HG03342 (cell line): ENCODE measurements around the gene CAPS.

Source experiments
- ATAC-seq: cut with Tn5 transposase; IDR thresholded peaks from one replicate; pipeline ENCODE4 v1.9.1; 2021; ENCODE audit warnings: mild to moderate bottlenecking, moderate library complexity; ENCODE audit not compliant: unreplicated experiment

Gene CAPS

DNA sequence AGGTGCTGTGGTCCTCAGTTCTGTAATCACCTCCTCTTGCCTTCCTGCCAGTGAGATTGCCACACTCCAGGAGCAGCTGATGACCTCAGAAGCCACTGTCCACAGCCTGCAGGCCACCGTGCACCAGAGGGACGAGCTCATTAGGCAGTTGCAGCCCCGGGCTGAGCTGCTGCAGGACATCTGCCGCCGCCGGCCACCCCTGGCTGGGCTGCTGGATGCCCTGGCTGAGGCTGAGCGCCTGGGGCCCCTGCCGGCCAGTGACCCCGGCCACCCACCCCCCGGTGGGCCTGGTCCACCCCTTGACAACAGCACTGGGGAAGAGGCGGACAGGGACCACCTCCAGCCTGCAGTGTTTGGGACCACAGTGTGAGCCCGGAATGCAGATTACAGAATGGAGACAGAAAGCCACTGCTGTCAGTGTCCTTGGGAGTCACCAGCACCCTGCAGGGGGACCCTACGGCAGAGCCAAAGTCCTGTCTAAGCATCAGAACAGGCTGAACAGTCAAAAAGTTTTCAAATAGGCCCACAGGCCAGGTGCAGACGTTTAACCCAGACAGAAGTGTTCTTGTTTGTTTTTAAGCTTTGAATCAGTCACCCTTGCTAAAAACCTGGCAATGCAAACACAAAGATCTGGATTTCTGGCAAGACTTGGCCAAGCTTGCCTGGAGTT lies 5.1 kb upstream of the CAPS start:
- no peak for ATAC-seq

DNA sequence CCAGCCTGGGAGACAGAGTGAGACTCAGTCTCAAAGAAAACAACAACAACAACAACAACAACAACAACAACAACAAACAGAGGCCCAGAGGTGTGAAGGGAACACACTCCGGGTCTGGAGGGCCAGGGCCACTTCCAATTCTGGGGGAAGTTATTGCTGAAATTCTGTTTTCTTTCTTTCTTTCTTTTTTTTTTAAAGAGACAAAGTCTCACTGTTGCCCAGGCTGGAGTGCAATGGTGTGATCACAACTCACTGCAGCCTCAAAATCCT lies 3.5 kb upstream of the CAPS start:
- ATAC-seq = no peak

DNA sequence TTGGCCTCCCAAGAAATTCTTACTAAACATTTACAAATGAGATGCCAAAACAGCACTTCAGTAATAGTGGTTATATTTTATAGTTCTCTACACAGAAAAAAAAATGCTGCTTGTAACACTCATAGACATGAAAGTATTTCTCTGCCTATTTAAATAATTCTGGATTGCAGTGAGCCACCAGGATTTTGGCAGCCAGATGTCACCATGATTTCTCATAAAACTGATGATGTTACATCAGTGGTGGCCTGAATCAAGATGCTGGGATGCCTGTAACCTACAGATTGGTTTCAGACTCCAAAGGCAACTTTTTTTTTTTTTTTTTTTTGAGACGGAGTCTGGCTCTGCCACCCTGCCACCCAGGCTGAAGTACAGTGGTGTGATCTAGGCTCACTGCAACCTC lies 2.7 kb upstream of the CAPS start:
- ATAC-seq = no peak

DNA sequence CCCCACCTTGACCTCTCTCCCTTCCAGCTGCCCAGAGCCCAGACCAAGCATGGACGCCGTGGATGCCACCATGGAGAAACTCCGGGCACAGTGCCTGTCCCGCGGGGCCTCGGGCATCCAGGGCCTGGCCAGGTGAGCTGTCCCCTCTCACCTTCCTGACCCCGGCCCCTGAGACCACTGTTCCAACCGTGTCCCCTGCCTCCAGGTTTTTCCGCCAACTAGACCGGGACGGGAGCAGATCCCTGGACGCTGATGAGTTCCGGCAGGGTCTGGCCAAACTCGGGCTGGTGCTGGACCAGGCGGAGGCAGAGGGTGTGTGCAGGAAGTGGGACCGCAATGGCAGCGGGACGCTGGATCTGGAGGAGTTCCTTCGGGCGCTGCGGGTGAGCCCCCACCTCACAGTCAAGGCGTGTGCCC lies 312 bp downstream of the CAPS start:
- ATAC-seq = no peak

DNA sequence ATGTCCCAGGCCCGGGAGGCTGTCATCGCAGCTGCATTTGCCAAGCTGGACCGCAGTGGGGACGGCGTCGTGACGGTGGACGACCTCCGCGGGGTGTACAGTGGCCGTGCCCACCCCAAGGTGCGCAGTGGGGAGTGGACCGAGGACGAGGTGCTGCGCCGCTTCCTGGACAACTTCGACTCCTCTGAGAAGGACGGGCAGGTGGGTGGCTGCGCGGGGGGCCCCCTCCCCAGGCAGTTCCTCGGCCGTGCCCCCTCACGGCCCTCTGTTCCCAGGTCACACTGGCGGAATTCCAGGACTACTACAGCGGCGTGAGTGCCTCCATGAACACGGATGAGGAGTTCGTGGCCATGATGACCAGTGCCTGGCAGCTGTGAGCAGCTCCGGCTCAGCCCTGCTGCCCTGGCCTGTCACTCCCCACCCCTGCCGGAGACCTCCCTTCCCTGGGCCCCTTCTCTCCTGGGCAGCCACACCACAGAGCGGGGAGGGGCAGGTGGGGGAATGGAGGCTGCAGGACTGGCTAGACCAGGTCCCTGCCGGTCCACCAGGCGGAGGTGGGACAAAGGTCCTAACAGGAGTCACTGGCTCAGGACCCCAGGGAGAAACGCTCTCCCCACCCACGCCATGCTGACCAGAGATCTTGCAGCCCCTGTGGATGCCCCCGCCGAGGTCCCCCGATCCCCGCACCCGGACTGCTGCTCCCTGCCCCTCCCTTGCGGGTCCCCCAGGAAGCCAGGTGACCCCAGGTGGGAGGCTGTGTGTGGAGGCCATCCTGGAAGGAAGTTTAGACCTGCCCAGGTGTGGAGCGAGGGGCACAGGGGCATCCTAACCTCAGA lies 1.1 kb downstream of the CAPS start:
- ATAC-seq = no peak

DNA sequence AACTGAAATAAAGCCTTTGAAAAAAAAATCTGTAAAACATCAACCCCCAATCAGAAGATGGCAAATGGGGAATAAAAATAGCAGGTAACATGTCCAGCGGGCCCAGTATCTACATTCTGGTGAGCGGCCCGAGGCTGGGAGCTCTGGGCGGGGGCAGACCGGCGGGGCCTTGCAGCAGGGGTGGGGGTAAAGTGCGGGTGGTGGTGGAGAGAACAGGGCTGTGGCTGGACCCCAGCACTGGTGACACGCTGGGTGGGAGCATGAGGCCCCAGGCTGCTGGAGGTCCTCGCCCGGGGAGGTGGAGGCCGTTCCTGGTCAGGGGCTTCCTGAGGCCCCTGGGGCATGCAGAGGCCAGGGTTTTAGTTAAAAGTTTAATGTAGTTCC lies 1.7 kb downstream of the CAPS start:
- no peak for ATAC-seq

DNA sequence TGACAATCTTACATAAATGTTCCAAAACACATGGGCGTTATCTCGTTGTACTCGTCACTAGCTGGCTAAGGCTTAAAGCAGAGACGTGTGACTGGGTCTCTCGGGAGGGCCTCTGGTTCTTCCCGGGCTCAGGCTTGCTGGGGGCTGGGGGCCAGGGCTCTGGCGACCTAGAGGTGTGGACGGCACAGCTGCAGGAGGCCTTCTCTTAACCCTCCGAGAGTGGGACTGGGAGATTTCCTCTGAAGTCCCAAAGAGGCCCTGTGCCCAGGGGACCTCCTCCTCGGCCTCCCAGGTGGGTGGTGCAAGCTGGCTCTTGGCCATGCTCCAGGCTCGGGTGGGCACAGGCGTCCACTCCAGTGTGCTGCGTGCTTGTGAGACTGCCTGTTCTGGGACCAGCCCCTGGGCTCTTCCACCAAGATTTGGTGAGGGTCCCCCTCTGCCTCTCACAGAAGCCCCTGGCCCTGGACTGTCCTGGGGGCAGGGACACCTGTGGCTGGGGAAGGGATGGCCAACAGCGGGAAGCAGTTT lies 2.2 kb downstream of the CAPS start:
- ATAC-seq = no peak

DNA sequence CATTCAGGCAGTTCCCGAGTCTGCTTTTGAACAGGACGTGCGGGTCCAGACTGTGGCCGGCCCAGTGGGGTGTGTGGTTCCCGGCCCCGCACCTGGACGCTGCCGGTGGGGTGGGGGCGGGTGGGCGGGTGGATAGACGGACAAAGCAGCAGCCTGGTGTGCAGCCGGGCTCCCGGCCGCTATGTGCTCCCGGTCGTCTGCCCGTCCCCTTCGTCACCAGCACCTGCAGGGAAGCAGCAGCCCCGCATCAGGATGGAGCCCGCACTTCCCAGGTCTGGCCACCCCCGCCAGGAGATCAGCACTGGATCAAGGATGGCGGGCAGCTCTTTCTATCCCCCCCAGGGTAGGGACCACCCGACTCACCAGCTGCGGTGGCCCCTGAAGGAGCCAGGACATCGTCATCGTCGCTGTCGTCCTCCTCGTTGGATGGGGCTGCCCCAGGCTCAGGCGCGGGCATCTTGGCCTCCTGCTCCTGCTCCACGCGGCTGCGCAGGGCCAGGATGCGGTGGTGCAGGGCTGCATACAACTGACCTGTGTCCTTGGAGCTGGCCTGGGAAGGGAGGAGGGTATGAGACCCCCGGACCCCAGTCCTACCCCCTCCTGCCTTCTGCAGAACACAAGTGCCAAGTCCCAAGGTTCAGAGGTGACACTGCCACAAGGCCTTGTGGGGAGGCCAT lies 3.5 kb downstream of the CAPS start:
- no peak for ATAC-seq

DNA sequence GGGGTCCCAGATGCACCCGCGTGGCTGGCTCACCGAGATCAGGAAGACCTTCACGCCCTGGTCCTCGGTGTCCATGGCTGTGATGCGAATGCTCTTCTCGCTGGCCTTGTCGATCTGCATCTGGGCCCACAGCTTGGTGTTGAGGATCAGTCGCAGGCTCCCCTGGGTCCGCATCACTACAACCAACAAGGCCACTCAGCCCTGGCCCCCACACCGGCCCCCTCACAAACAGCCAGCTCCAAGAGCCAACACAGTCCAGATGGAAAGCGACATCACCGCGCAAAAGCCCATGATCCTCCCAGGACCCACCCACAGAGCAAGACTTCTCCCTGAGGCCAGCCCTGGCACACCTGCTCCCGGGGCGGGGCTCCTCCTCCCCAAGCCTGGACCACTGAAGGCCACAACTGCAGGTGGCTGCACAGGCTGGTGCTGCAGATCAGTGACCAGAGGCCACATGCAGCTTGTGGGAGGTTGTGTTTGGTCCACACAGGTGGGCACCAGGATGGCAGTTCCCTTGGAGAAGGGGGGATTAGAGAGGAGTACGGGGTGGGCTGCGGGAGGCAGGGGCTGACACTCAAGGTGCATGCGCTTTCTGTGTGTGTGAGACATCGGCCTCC lies 4.5 kb downstream of the CAPS start:
- no peak for ATAC-seq

DNA sequence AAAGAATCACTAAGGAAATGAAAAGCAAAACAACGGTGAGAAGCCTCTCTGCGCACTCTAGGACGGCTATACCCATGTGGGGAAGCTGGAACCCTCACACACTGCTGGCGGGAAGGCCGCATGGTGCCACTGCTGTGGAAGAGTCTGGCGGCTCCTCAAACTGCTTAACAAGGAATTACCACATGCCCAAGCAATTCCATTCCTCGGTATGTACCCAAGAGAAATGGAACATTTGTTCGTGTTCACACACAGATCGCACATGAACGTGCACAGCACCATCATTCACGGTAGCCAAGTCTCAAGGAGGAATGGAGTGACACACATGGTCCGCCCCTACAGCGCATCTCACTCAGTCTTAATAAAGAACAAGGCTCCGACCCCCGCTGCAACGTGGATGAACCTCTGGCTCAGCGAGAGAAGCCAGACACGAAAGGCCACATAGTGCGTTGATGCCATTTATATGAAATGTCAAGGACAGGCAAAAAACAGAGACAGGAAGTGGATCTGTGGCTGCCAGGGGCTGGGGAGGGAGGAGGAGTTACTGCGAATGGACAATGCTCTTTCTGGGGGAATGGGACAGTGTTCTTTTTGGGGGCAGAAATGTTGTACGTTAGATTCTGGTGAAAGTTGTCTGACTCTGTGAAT lies 7.6 kb downstream of the CAPS start:
- ATAC-seq = no peak

DNA sequence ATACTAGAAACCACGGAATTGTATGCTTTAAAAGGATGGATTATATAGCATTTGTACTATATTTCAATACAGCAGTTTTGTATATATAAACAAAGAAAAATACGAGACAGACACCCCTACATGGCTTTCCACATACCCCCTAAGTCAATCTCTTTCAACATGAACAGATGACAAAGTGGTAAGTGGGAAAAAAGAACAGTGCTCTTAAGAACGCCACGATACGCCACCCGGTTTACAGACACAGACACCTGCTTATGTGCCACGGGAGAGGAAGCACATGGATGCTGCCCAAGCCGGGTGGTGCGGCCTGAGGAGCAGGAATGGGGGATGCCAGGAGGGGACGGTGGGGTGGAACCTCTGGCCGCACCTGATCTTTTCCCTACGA lies 8.1 kb downstream of the CAPS start:
- ATAC-seq = no peak

DNA sequence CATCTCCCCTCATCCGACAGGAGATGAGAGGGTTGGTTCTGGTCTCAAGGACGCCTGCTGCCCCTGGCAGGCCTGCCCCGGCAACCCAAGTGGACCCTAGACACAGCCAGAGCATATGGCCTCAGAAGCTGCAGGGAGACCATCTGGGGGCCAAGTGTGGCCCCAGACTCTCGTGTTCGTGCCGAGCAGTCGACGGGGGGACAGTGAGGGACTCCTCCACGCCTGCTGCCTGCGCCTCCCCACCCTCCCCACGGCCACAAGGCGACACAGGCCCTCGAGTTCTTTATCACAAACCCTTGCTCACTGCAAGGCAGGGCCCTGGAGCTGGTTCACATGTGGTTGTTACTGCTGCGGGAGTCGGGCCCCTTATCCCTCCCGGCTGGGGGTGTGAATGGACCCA lies 9.3 kb downstream of the CAPS start:
- no peak for ATAC-seq

DNA sequence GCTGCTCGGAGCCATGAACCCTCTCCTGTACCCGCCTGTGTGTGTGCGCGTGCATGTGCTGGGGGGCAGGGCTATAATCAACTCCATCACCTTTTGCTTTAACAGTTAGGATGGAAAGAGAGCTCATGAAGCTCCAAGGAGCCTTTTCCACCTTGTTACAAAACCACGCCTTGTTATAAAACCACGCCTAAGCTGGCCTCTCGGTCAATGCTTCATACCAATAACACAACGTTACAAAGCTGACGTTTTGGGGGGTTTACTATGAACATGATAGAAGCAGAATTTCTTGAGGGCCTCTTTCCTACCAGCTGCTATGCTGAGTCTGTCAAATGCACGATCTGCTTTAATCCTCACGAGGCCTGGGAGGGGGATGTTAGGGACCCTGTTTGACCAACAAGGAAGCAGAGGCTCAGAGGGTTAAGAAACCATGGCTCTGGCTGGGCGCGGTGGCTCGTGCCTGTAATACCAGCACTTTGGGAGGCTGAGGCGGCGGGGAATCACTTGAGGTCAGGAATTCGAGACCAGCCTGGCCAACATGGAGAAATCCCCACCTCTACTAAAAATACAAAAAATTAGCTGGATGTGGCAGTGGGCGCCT lies 11.9 kb downstream of the CAPS start:
- no peak for ATAC-seq

DNA sequence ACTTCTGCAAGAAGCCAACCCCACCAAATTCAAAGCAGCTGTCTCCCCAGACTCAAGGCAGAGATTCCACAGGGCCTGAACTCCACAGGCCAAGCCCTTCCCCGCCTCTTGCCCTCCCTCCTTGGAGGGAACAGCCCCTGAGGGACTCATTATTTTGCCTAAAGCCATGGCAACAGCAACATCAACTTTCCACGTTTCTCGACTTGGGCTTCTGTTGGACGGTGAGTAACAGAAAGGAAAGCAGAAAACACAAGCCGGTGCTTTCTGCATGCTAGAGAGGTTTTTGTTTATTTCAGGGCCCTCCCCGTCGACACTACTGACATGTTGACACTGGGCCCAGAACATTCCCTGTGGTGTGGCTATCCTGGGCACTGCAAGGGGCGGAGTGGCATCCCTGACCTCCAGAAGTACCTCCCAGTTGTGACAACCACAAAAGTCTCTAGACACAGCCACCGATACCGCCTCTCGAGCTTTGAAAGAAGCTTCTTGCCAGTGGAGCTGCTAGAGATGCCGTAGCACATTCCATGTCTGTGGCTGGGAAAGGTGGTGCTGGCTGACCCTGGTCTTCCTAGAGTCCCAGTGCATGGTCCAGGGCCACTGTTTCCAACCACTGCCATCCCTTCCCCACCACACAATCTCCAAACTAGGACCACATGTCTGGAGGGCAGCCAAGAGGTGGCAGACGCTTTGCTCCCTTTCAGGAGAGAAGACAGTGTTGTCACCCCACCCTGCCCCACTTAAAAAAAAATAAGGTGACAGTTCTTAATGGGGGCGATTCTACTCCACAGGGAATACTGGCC lies 12.8 kb downstream of the CAPS start:
- no peak for ATAC-seq

DNA sequence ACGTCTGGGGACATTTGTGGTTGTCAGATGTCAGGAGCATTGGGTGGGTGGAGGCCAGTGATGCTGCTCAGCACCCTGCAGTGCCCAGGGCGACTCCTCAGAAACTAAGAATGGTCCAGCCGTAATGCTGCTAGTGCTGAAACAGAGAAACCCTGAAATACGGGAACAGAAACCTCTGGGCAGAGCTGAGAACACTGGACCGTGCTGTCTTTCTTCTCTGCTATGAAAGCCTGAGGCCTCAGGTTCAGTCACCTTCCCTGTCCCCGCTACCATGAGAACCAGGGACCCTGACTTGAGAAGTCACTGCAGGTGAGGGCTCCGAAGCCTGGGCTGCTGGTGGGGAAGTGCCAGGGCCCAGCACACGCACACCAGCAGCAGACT lies 13.4 kb downstream of the CAPS start:
- ATAC-seq = peak; percentile 57

DNA sequence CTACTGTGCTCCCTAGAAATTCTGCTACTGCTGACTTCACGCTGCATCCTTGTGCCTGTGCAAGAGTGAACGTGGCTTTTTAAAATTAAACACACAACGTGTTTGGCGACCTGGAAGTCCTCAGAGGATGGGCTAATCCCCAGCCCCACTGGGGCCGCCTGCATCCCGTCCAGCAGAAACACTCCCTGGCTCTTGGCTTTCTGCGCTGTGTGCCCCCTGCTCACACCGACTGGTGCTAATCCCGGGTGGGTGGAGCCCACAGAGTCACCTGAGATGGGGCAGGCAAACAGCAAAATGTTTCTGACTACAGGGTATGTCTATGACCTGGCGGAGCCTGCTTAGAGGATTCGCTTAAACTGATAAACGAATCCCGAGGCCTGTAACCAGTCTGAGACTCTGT lies 15.1 kb downstream of the CAPS start:
- ATAC-seq = no peak

DNA sequence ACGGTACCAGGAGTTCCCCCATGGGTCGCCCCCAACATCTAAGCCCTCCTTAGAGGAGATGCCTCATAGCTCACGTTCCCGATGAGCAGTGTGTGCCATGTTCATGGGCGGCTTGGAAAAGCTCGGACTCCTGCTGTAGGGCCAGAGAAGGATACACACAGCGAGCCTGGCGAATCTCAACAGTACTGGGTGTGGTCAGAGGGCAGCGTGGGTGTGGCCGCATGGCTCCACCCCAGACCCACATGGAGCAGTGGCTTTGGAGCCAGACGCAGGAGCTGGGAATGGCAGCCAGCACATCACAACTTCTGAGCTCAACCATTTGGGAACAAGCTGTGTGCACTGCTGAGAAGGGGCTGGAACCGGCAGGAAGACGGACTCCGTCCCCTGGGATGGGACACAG lies 15.6 kb downstream of the CAPS start:
- ATAC-seq = no peak

DNA sequence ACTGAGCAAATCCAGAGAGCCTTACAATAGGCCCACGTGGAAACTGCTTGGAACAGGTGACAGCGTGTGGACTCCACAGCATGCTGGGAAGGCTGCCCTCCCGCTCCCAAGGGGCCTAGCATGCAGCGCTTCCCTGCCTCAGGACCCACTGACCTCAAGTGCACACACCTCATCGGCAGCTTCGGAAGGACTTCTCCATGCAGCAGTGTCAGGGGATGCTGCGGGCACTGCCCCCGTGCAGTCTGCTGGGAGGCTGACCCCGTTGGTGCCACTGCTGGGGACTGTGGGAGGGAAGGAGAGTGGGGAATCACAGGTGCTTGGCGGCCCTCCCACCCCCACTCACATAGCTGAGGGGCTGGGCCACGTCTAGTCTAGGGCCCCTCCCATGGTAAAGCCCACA lies 17.2 kb downstream of the CAPS start:
- no peak for ATAC-seq

DNA sequence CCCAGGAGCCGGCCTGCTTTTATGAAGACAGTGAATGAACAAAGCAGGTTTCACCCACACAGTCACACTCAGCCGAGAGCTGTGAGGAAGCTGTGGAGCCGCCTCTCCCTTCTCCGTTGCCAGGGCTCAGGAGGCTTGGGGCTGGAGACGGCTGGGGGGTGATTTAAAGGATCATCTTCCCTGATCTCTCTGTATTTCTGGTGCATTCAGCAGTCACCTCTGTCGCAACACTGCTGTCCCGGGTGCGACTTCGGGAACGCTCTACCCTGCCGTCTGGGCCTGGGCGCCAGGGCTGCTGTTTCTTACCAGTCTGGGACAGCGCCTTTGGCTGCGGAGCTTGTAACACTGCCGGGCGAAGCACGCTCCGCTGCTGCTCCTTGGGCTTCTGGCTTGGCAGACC lies 18.1 kb downstream of the CAPS start:
- no peak for ATAC-seq

DNA sequence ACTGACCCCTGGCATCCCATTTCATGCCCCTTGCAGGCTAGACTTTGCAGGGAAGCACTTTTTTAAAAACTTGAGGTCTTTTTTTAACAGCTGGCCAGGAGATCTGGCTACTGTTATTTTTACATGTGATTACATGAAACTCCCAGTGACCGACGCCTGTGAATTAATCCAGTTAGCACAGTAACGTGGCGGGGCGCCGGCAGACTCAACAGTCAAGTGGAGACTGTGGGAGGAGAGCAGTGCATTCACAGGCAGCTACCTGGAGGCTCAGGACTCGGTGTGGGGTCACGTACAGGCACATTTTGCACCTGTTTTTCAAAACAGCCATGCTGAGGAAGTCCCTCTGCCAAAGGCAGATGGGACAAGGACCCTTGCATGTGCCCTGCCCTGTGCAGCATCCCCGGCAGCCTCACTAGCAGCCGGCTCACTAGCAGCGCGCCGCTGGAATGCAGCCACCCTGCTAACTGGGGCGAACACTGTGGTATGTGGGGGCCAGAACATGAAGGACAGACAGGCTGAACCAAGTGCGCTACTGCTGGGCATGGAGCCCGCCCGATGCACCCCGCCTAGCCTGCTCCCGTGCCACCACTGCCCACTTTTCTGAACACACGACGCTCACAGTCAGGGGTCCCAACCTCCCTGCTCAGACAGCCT lies 18.7 kb downstream of the CAPS start:
- ATAC-seq = no peak
